H1 (cell line): ENCODE measurements around the gene FCHO1.
A peak's percentile ranks its signal among the peaks of the same experiment; 100 is the strongest.

Source experiments
- ATF3 ChIP-seq: IDR thresholded peaks from 2 replicates; pipeline ENCODE4 v1.6.1; 2011; ENCODE audit warnings: low read depth, mild to moderate bottlenecking, low read length; ENCODE audit not compliant: insufficient read depth
- BRCA1 ChIP-seq: IDR thresholded peaks from 2 replicates; pipeline ENCODE4 v1.6.1; 2012; ENCODE audit warnings: low read depth, low read length, improper control_type of control experiment
- CBX5 ChIP-seq: fragments of 300-800, 300-1000 bp; sonication (generic); IDR thresholded peaks from 2 replicates; pipeline ENCODE4 v1.7.1; 2016; ENCODE audit warnings: antibody characterized with exemption, low read length, low read depth
- CEBPB ChIP-seq: IDR thresholded peaks from 2 replicates; pipeline ENCODE4 v1.6.1; 2012; ENCODE audit warnings: low read depth, low read length
- CTCF ChIP-seq, 3 experiments: IDR thresholded peaks; 1 replicate in 2 of 3; 2 replicates in 1 of 3; pipeline versions ENCODE4 v1.5.1 to v1.6.1; 2011; ENCODE audit warnings: low read length in 3 of 3, mild to moderate bottlenecking in 3 of 3, inconsistent platforms in 2 of 3, low read depth in 1 of 3, moderate library complexity in 1 of 3; ENCODE audit not compliant: insufficient read depth in 1 of 3; ENCODE audit errors: control extremely low read depth in 1 of 3
- EGR1 ChIP-seq: IDR thresholded peaks from 2 replicates; pipeline ENCODE4 v1.6.1; 2011; ENCODE audit warnings: low read depth, low read length, borderline replicate concordance
- FOSL1 ChIP-seq: IDR thresholded peaks from 2 replicates; pipeline ENCODE4 v1.6.1; 2011; ENCODE audit warnings: mild to moderate bottlenecking, low read depth, low read length, moderate library complexity; ENCODE audit not compliant: insufficient read depth
- POLR2AphosphoS5 ChIP-seq: IDR thresholded peaks from 2 replicates; pipeline ENCODE4 v1.6.1; 2011; ENCODE audit warnings: low read depth, low read length
- RBBP5 ChIP-seq: IDR thresholded peaks from 2 replicates; pipeline ENCODE4 v1.7.1; 2012; ENCODE audit warnings: low read depth, mild to moderate bottlenecking, inconsistent platforms, low read length, moderate library complexity, borderline replicate concordance
- SIN3A ChIP-seq, 2 experiments: IDR thresholded peaks in 1 of 2; conservative IDR thresholded peaks in 1 of 2; 2 replicates each; pipeline ENCODE4 v1.6.1; 2011 to 2012; ENCODE audit warnings: low read length in 2 of 2, improper control_type of control experiment in 1 of 2, low read depth in 1 of 2, mild to moderate bottlenecking in 1 of 2
- SP1 ChIP-seq: IDR thresholded peaks from 2 replicates; pipeline ENCODE4 v1.6.1; 2011; ENCODE audit warnings: low read depth, low read length
- USF2 ChIP-seq: IDR thresholded peaks from 2 replicates; pipeline ENCODE4 v1.6.1; 2011; ENCODE audit warnings: low read length, improper control_type of control experiment

- TF ChIP-seq ATF3 (no peak), CTCF (IDR thresholded peaks at IDR 0.05; ENCODE audit: control extremely low read depth in 1 of 3, insufficient read depth in 1 of 3, low read depth in 1 of 3, low read length in 3 of 3) (peak; percentile 38 to 43 (median 42); a peak in 3 of 4 replicates), FOSL1 (no peak), SIN3A (conservative IDR thresholded peaks at IDR 0.05 in 1 of 2, IDR thresholded peaks at IDR 0.05 in 1 of 2; ENCODE audit: low read depth in 1 of 2, low read length in 2 of 2) (no peak), BRCA1 (no peak), EGR1 (no peak), RBBP5 (no peak), CBX5 (no peak), CEBPB (no peak), POLR2AphosphoS5 (no peak), SP1 (no peak), USF2 (no peak)
These were observed 83.3 kb downstream of the FCHO1 start for GRCh38 chr19:17834350-17835181.
